DMS114 treated with DMSO at 0.1 percent for 48 hours (cell line): ENCODE results near the gene CHKA.

Experiments used
- DNase-seq: peaks from one replicate; lab custom pipeline; 2025; ENCODE audit not compliant: unreplicated experiment; lab: John Stamatoyannopoulos, UW

Gene CHKA

DNA sequence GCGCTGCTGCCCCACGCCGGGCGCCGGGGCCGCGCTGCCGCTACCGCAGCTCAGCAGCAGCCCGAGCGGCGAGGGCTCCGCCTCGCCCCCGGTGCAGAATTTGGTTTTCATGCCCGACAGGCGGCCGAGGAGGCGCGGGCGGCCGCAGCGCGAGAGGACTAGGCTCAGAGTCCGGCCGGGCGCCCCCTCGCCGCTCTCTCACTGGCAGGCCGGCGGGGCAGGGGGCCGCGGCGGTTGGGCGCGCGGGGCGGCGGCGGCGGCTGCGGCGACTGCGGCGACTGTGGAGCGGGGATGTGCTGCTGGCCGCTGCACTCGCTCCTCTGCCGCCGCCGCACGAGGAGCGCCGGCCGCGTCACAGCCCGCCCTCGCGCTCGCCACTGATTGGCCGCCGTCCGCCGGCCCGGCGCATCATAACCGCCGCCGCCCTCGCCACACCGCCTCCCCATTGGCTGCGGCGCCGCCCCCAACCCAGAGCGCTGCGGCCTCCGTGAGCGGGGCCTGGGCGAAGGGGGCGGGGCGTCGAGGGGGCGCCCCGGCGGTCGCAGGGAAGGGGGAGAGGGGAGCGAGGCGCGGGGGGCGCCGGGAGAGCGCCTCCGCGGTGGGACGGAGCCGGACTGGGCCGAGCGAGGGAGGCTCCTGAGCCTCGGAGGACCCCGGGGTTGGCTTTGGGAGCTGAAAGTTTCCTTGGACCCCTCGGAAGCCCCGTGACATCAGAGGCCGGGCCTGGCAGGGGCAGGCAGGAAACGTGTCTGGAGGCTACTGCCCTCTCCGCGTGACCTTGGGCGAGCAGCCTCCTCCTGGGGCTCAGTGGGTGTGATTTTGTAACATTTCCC, at the start of gene CHKA:
Gene CHKA, minus strand, starts transcription at position 322 of the 833 bp plus-strand sequence. Its CDS starts 211 bp downstream, at position 111.
- DNase-seq = peak; percentile 100

DNA sequence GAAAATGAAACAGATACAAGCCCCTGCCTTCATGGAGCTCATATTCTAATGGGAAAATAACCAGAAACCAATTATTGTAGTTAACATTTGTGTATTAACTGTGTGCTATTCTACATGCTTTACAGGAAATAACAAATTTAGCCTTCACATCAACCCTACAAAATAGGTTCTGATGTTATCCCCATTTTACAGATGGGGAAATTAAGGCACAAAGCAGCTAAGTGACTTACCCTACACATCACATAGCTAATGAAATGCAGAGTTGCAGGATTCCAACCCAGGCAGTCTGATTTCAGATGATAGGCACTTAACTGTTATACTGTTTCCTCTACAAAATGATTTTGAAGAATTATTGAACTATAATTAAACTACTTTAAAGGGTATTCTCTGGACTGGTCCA, 48.3 kb upstream of the CHKA start:
- no peak for DNase-seq

GRCh38 chr11:68168694-68169093, 47.5 kb upstream of the CHKA start:
- no peak for DNase-seq

DNA sequence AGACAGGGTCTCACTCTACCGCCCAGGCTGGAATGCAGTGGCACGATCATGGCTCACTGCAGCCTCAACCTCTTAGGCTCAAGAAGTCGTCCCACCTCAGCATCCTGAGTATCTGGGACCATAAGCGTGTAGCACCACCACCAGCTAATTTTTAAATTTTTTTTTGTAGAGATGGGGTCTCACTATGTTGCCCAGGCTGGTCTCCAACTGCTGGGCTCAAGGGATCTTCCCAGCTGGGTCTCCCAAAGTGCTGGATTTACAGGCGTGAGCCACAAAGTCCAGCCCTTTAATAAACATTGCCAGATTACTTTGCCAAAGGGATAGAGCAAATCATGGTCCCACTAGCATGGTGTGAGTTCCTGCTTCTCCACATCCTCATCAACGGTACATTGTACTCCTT, 46.3 kb upstream of the CHKA start:
- no peak for DNase-seq

GRCh38 chr11:68166969-68167368, 45.8 kb upstream of the CHKA start:
- DNase-seq = no peak

GRCh38 chr11:68165601-68166000, 44.4 kb upstream of the CHKA start:
- no peak for DNase-seq

GRCh38 chr11:68164437-68164836, 43.2 kb upstream of the CHKA start:
- DNase-seq = no peak

GRCh38 chr11:68163691-68164090, 42.5 kb upstream of the CHKA start:
- no peak for DNase-seq

- DNase-seq = no peak
These were observed 39.0 kb upstream of the CHKA start for GRCh38 chr11:68160100-68160695.

DNA sequence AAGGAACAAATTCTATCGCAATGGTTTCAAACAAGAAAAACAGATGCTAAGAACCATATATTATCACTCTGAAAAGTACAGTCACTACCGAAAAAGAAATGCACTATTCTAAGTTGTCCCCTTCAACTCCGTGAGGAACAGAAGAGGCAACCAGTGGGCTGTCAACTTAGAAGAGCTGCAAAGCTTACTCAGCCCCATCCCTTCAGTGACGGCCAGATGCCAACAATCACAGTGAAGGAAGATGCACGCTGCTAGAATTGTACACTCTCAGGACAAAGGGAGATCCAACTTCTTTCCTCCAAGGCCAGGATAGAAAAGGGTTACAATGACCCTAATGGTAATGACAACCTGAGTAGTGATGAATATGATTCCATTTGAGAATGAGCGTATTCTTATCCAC, 38.5 kb upstream of the CHKA start:
- DNase-seq = no peak

GRCh38 chr11:68159161-68159560, 38.0 kb upstream of the CHKA start:
- DNase-seq = no peak

DNA sequence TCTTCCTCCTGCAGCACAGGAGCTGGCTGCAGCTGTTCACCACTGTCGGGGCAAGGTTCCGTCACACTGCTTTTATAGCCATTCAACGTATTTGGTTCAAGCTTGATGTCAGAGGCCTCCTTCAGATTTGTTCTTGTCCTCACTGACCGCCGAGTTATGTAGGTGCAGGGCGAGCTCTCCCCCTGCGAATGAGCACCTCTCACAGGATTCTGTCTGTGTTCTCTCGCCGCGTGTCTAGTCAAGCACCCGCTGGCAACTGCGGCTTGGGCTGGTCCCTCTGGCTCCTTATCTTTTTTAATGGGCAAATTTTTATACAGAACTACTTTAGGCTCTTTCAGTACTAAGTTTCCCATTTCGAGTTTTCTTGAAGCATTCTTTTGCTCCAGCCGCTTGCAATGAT, 37.4 kb upstream of the CHKA start:
- no peak for DNase-seq

- DNase-seq = no peak
These were observed 32.6 kb upstream of the CHKA start for GRCh38 chr11:68153742-68154141.

GRCh38 chr11:68150037-68150436, 28.8 kb upstream of the CHKA start:
- no peak for DNase-seq

DNA sequence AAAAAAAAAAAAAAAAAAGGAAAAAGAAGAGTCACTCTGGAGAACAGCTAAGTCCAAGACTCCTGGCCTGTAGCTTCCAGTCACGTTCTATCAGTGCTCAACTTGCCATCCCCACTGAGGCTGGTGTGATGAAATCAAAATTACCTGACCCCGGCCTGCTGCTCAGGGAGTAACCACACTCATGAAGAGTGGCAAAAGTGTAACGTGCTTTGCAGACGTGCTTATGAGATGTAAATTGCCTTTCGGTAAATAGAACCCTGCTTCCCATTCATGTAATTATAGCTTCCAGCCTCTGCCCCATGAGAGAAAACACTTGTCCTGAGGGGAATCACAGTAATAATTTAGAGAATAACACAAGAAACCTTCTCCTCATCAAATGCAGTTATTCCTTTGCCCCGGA, 28.2 kb upstream of the CHKA start:
- no peak for DNase-seq

DNA sequence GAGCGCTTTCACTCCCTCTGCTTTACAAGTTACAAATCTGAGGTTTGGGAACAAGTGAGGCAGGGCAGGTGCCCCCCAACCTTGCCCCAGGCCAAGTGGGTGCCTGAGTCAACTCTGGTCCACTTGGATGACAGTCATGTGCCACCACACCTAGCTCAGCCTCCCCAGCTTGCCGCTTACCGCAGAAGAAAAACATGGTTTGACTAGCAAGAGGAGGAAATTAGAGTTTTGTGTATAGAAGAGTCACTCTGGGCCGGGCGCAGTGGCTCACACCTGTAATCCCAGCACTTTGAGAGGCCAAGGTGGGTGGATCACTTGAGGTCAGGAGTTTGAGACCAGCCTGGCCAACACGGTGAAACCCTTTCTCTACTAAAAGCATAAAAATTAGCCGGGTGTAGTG, 27.7 kb upstream of the CHKA start:
- no peak for DNase-seq

- no peak for DNase-seq
These were observed 27.1 kb upstream of the CHKA start for GRCh38 chr11:68148071-68148805.

DNA sequence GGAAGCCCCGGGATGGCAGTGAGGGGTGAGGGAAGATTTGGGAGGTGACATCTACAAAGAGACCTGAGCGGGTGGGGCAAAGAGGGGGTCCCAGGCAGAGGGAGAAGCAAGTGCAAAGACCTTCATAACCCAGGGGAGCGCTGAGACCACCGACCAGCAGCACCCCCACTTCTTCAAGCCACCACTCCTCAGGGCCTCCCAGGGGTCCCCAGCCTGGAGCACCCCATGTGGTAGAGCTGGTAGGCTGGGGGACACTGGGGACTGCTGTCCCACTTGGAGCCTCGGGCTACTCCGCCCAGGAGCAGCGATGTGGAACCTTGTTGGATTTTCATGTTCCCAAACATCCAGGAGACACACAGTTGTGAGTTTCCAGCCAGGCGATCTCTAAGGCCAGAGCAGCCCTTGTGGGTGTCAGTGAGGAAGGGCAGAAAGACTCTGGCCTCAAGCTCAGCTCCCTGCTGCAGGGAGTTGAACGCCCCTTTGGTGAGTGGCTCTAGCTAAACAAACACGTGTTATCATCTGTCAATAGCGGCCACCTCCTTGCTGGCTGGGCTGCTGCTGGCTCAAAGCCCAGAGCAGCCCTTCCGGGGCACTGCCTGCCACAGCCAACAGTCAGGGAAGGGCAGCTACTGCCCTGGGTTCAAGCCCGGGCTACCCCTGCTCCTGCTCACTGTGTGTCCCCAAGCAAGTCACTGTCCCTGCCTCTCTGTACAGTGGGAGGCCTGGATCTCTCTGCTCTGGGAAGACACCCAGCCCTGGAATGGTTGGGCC, 25.7 kb upstream of the CHKA start:
- DNase-seq = no peak

- DNase-seq = no peak
These were observed 24.9 kb upstream of the CHKA start for GRCh38 chr11:68146010-68146540.

GRCh38 chr11:68145120-68145866, 24.1 kb upstream of the CHKA start:
- no peak for DNase-seq
